Ammon's horn (tissue), 1 donor: Measurements from ENCODE around the gene MGP.

Experiments used
- DNase-seq: peaks from one replicate; pipeline ENCODE4 v3.0.0-alpha.2; 2016; ENCODE audit warnings: low spot score

MGP gene

DNA sequence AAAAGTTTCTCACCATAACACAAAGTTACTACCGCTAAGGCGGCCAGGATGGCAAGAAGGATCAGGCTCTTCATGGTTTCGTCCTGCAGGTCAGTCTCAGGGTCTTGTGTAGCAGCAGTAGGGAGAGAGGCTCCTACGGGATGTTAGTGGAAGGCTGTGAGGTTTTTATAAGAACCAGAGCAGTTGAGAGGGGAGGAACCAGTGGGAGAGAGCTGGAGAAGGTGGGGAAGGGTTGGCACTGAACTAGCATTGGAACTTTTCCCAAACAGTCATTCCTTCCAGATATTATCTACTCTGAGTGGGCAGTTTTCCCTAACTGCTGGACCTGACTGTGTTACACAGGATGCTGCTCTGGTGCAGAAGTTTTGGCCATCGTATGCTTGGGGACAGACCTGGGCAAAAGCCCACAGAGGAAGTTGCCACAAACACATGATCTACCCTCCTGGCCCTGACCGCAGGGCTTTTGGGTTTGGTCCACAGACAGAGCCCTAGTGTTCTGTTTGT is at the start of gene MGP:
Gene MGP (minus strand): TSS at position 137 of the 504 bp plus-strand sequence. CDS start 63 bp downstream, at position 74.
- DNase-seq = peak; percentile 23

DNA sequence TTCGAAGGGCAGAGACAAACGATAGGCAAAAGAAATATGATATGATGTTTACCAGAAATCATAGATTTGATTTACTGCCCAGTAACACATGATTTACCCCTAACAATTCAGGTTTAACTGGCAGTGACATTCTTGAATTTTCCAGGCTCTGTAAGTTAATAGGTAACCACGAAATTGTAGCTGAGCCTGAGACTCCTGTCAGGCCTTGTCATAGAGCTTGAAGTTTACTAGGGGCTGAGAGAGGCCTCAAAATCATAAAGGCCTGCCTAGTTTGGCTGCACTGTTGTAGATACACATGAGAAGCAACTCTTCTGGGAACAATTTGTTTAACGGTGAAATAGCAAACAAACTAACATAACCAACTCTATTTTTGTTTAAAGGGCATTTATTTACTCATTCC is 49.4 kb upstream of the MGP start:
- DNase-seq = no peak

DNA sequence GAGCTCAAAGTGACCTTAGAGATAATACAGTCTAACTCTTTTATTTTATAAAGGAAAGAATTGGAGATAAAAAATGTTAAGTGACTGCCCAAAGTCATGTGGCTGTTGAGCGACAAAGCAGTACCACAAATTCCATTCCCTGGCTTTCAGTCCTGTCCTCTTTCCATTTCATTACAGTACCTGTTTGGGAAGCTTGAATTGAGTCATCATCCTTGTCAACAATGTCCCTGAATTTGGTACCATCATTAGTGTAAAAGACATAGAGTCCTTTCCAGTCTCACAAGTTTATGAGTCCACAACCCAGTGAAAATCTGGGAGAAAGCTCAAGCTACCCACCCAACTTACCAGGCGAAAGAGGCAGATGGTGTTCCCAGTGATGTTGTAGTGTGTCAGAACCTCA is 48.9 kb upstream of the MGP start:
- no peak for DNase-seq

DNA sequence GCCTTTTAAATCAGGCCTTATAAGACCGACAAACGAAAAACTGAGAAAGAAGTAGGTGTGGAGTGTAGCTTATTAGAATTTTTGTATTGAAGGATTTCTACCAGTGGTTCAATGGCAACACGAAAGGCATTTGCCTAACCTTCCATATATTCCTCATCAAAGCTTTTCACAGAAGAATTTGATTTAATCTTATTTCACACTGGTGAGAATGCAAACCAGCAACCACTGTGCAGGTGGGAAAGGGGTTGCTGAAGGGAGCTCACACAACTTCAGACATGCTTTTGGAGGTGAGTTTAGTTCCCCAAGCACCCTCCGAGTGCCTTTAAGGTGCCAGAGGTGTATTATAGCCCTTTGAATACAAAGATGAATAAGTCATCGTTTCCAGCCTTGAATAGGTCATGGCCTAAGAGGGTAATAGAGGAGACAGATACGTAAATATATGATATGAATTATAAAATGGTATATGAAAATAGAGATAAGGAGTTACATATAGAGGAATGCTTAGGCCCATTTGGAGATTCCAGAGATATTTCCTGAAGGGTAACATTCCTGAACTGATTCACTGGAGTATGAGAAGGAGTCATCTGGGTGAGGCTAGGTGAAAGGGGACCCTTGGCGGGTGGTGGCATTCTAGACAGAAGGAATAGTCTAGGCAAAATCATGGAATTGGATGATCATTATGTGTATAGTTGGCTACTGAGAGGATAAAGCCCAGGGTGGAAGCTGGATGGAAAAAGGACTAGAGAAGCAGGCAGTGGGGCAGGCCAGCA is 46.3 kb upstream of the MGP start:
- DNase-seq = no peak

DNA sequence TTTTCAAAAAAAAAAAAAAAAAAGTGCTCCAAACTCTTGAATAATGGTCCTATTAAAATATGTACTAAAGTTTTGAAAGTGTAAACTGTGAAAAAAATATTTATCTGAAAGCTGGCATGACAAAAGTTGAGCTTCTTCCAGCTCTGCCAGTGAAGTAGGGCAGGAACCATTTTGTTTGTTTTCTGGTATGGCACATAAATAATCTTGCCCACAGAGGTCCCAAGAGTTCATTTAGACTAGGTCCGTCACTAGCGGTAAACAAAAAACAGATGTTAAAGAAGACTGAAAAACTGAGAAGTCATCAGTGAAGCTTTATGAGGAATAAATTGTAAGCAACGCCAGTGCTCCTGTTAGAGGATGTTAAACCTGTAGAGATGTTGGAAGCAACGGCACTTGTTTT is 45.7 kb upstream of the MGP start:
- DNase-seq = no peak

DNA sequence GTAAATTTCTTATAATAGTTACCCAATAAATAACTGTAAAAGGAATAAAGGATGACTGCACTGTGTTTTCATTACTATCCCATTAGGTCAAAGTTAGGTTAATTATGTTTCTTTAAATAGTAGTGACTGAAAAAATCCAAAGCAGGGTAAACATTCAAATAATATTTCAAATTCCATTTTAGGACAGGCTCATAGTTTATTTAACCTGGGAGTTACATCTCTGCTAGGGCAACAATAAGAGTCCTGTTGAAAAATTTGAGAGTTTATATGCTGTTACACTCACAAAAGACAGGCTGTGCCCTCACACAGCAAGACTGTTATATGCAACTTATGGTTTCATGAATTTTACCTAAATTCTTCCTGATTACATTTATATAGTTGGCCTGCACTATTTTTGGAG is 44.6 kb upstream of the MGP start:
- no peak for DNase-seq

DNA sequence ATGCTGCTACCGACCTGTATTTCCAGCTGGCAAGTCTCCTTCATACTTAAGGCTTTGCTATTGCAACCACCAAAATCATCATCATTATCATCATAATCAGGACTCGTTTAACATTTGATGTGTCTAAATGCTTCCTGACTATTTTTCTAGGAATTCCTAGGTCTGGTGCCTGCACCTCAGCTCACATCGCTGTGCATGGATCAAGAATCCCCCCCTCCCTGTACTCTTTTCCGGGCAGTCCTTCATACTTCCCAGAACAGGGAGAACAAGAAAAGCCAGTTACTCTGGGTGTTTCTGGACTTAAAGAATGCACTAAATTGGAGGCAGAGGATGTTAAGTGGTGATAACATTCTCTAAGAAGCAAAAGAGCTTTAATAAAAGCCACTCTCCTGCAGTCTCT is 43.3 kb upstream of the MGP start:
- DNase-seq = no peak

DNA sequence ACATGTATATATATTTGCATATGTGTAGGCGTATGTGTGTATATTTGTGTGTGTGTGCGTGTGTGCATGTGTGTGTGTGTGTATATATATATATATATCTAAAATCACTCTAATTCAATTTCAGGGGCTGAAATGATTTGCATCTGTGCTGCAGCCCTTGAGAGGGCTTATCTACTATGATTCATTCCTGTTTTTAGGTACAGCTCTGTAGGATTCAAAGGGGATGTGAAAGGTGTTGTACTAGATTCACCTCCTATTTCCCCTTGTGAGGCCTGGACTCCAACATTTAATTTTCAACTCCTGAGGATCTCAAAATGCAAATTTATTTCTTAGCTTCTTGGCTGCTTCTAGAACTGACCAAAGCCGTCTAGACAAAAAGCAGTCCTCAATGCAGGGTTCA is 41.6 kb upstream of the MGP start:
- DNase-seq = no peak

DNA sequence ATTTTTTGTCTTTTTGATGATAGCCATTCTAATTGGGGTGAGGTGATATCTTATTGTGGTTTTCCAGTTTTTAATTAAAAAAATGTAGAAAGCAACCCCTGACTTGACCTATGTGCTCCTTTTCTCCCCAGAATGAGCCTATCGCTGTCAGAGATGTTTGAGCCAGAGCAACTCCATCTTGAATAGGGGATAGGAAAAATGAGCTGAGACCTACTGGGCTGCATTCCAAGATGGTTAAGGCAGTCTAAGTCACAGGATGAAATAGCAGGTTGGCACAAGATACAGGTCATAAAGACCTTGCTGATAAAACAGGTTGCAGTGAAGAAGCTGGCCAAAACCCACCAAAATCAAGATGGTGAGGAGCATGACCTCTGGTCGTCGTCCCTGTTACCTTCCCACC is 38.9 kb upstream of the MGP start:
- DNase-seq = no peak

DNA sequence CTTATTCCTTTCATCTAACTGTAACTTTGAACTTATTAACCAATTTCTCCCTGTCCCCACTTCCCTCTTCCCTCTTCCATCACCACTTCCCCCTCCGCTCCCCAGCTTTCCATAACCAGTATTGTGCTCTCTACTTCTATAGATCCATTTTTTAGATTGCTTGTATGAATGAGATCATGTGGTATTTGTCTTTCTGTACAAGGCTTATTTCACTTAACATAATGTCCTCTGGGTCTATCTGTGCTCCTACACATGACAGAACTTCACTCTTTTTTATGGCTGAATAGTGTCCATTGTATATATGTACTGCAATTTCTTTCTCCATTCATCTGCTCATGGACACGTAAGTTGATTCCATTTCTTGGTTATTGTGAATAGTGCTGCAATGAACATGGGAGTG is 38.3 kb upstream of the MGP start:
- no peak for DNase-seq

DNA sequence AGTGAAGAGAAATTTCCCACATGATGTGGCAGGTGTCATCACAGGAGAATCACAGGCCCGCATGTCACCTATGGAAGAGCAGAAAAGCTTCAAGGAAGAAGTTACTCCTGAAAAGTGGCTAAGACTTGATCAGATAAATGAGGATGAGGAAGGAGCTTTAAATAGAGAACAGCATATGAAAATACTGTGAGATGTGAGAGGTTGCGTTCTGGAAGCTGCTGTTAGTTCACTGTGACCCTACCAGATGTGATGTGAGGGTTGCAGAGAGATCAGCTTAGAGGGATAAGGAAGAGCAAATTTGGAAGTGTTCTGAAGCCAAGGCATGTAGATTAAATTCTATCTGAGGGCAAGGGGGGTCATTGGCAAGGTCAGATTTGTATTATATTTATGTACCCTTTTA is 35.6 kb upstream of the MGP start:
- DNase-seq = no peak

DNA sequence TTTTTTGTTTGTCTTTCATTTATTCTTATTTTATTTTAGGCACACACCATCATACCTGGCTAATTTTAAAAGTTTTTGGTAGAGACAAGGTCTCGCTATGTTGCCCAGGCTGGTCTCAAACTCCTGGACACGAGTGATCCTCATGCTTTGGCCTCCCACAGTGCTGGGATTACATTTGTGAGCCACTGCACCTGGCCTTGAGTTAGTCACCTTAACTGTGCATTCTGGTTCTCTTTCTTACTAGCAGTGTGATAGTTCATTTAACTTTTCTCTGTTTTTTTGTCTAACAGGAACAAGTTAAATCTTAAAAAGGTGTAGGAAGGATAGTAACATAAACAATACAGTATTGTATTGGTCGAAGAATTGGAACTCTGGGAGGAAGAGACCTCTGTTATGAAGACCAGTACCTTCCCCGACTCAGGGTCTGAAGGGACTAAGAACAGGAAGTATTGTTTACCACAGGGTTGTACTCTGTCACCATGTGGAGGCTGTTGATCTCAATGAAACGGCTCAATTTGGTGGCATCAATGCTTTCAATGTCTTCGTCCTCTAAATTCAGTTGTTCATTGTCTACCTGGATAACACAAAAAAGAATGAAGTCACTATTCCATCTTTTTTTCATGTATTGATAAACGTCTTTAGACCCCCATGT is 34.9 kb upstream of the MGP start:
- DNase-seq = no peak

DNA sequence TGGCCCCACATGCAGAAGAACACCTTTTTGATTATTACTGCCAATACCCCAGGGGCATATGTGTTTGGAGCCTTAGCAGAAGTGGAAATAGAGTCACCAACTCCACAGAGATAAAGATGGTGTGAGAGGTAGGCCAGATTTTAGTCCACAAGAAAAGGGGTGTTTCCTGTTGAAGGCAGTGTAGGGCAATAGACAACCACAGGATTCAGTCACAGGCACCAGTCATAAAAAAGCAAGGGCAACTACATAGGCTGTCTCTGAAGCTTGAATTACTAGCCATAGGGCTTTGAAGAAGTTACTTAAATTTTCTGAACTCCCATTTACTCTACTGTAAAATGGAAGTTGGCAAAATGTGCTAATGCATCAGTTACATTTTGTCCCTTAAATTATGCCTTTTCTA is 33.8 kb upstream of the MGP start:
- DNase-seq = no peak

DNA sequence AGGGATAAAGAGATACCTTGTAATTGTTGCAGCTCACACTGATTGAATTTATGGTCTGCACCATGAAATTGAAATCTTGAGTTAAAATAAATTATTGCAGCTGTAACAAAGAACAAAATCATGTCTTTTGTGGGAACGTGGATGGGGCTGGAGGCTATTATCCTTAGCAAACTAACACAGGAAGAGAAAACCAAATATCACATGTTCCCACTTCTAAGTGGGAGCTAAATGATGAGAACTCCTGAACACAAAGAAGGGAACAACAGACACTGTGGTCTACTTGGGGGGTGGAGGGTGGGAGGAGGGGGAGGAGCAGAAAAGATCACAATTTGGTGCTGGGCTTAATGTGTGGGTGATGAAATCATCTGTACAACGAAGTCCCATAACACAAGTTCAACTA is 30.1 kb upstream of the MGP start:
- no peak for DNase-seq

DNA sequence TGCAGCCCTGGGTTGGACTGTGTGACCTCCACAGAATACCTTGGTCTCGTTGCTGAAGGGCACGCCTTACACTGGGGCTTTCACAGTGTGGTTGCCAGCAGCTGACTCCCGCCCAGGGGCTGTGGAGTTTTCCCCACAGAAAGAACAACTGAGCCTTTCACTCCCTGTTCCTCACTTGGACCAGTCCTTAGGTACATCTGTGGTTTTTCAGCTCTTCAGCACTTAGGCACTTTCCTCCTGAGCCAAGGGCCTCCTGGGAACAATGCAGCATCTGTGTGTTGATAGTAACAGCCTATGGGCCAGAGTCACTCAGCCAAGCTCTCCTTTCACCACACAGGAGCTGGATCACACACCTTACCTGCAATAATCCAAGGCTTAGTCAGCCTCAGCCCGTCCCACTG is 27.7 kb upstream of the MGP start:
- no peak for DNase-seq

DNA sequence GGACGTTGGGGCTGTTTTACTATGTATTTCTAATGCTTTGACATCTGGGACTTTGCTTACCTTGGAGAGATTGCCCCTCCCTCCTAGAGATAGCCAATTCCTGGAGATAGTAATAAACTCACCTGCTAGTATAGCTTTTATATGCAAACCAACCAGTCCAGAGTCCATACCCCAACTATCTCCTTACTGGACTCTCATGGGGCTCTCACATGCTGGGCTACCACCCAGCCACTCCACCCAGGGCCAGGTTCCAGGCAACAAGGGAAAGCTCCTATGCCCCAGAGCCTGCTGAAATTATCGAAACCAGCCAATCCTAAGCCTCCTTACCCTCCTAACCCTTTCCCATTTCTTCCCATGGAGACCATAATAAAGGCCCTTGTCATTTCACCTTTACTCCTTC is 25.5 kb upstream of the MGP start:
- DNase-seq = no peak

DNA sequence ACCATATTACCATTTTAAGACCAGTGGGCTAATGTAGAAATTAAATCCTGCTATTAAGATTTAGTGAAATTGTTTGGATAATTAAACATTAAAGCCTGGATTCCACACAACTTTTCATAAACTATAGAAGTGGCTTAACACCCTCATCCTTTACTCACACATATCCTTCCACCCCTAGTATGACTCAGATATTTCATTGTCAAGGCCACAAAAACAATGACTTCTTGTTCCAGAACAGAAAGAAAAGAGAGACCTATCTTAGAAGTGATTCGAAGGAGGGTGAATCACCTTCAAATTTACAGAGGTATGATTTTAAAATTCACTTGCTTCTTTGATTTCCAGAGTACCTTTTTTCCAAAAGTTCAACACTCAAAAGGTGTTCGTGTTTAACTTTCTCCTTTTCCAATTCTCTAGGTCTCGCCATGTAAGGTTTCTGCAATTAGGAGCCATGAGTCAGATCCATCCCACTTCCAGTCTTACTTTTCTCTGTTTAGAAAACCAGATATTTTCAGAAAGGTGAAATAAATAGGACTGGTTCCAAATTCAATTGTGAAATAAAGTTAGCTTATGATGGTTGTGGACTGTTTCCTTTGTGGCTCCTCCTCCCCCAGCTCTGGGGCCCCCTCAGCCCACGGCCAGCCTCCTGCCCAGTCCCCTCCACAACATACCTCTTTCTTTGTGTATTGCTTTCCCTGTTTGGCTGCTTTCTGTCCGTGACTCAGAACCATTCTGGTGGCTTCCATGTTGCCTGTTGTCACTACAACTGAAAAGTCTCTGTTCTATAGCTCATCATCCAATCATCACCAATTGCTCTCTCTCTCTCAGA is 24.6 kb upstream of the MGP start:
- no peak for DNase-seq

DNA sequence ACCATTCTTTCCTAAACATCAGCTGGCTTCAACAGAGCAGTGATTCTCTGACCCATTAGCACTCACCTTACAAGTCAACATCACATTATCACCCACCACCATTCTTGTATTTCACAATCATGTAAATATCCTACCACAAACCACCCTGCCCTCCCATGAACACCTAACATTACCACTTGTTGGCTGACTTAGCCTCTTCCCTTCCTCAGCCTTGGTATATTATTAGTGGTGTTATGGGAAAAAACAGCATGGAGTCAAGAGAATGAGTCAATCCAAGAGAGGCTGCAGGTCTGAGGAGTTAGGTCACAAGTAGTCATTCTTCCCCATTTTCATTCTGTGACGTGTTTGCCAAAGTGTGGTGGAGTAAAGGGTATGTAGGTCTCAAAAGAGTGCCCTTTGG is 22.3 kb upstream of the MGP start:
- DNase-seq = no peak

DNA sequence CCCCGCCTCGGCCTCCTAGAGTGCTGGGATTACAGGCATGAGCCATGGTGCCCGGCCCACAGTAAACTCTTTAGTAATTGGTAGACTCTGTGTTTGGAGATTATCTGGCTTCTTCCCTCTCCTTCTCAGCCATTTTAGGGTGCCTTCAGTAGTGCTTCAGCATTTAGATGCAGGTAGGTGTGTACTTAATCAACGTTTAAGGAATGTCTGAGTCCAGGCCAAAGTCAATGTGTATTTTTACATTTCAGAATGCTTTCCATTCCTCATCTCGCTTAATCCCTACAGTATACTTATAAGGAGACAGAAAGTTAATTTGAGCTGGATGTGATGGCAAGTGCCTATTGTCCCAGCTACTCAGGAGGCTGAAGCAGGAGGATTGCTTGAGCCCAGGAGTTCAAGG is 20.5 kb upstream of the MGP start:
- no peak for DNase-seq

DNA sequence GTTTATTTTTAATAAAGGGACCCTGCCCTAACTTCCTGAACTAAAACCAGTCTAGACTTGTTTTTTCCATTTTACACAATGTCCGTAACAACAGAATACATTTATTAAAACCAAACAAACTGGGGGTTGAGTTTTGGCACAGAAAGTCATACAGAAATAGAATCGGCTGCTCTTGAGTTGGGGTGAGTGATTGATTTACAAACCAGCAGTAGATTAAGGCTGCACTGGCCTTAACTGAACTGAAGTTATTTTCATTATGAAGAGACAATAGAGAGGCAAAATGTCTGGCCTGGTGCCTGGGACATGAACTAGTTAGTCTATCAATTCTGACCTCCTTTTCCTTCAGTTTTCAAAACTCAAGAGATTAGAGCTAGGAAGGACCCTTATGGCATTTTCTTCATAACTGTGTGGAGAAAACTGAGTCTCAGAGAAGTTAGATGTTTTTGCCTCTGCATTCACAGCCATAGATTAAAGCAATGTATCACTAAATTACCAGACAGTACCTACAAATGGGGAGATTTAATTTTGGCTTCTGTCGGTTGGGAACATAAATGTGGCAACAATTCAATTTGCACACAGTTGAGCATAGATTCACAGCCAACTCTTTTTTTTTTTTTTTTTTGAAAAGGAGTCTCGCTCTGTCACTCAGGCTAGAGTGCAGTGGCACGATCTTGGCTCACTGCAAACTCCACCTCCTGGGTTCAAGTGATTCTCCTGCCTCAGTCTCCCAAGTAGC is 19.8 kb upstream of the MGP start:
- DNase-seq = no peak

DNA sequence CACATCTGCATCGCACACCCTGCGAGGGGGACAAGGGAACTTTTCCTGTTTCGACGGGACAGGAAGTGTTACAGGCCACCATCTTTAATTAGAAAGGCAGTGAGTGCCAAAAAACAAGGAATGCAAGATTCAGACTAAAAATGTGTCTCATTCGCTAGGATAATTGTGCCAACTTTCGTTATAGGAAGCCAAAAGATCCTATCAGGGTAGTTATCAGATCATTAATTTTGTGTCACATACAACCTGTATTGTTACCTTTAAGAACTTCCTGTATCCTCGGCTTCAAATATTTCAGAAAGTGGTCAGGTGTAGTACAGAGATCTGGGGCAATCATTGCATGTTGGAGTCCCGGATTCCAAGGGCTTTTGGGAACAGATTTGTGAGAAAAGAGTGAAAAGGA is 19.2 kb upstream of the MGP start:
- no peak for DNase-seq

DNA sequence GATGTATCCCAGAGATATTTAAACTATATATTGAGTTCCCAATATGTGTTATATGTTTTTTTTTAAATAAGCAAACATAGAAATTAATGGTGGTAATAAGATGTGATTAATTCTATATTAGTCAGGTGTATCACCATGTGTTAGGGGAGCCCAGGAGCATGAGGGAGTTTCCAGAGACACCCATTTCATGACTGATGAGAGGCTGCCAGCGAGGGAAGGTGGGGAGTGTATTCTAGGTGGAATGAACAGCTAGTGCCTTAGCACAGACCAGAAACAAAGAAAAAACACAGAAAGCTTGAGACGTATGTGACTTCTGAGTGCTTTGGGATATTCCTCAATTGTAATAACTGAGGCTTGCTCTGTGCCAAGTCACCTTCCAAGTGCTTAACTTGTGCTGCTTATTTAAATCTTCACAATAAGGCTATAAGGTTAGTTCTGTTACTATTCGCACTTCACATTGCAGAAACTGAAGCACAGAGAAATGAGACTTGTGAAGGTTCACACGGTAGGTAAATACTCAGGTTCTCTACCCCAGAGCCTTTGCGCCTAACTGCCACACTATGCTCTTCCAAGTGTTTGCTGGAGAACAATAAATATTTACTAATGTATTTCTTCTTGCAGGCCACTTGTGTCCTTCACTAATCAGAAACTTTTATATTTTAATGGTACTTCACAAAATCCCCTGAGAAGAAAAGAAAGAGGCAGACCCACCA is 17.9 kb upstream of the MGP start:
- DNase-seq = no peak
